SU-DHL-6 (cell line): ENCODE data around the gene RBPMS2.

Experiments used
- CTCF ChIP-seq: fragments of 200-600 bp; sonication (generic); IDR thresholded peaks from one replicate; pipeline ENCODE4 v1.5.1; 2017; ENCODE audit warnings: antibody characterized with exemption, mild to moderate bottlenecking, low read length, moderate library complexity; ENCODE audit not compliant: insufficient read depth, poor library complexity, severe bottlenecking
- EZH2phosphoT487 ChIP-seq: fragments of 200-600 bp; sonication (generic), shearing (Covaris generic); conservative IDR thresholded peaks from 2 replicates; pipeline ENCODE4 v1.6.1; 2018; ENCODE audit warnings: mild to moderate bottlenecking, antibody characterized with exemption, low read length, moderate library complexity, mixed read lengths

GRCh38 chr15:64691896-64692565, 83.4 kb downstream of the RBPMS2 start:
- TF ChIP-seq CTCF (no peak), EZH2phosphoT487 (no peak)
